Parathyroid adenoma (tissue), 2 donors: ENCODE measurements around the gene DDX24.

Source experiments
- H2AFZ ChIP-seq: fragments of 300-600 bp; sonication (generic); one replicate; pipeline ENCODE4 v1.7.0; 2017; ENCODE audit warnings: antibody characterized with exemption, mild to moderate bottlenecking
- H3K27ac ChIP-seq: fragments of 300-600 bp; sonication (generic); one replicate; pipeline ENCODE4 v1.7.0; 2017
- H3K27me3 ChIP-seq: fragments of 300-600 bp; sonication (generic); one replicate; pipeline ENCODE4 v1.7.0; 2017; ENCODE audit warnings: low read length; ENCODE audit not compliant: control insufficient read depth, insufficient read depth
- H3K36me3 ChIP-seq: fragments of 300-600 bp; sonication (generic); one replicate; pipeline ENCODE4 v1.7.0; 2017; ENCODE audit warnings: low read length; ENCODE audit not compliant: control insufficient read depth, insufficient read depth
- H3K4me1 ChIP-seq: fragments of 300-600 bp; sonication (generic); one replicate; pipeline ENCODE4 v1.7.0; 2017; ENCODE audit warnings: control low read depth
- H3K4me2 ChIP-seq: fragments of 300-600 bp; sonication (generic); one replicate; pipeline ENCODE4 v1.7.0; 2017; ENCODE audit warnings: low read length
- H3K4me3 ChIP-seq: fragments of 300-600 bp; sonication (generic); one replicate; pipeline ENCODE4 v1.7.0; 2017; ENCODE audit warnings: low read depth, low read length
- H3K79me2 ChIP-seq: fragments of 300-600 bp; sonication (generic); one replicate; pipeline ENCODE4 v1.7.0; 2017; ENCODE audit warnings: control low read depth
- H3K9ac ChIP-seq: fragments of 300-600 bp; sonication (generic); one replicate; pipeline ENCODE4 v1.7.0; 2017; ENCODE audit warnings: mild to moderate bottlenecking
- H3K9me3 ChIP-seq: fragments of 300-600 bp; sonication (generic); one replicate; pipeline ENCODE4 v1.7.0; 2017; ENCODE audit warnings: low read length; ENCODE audit not compliant: control insufficient read depth
- CTCF ChIP-seq: fragments of 300-600 bp; sonication (generic); IDR thresholded peaks from one replicate; pipeline ENCODE4 v1.7.0; 2017; ENCODE audit warnings: antibody characterized with exemption, mild to moderate bottlenecking
- donor health status: primary hyperparathyroidism.

The DDX24 gene

GRCh38 chr14:94016446-94016976, 64.5 kb downstream of the DDX24 start:
- Histone ChIP-seq H3K79me2 (no peaks in the 10 kb centered on the region), H2AFZ (no peak overlapping the region), H3K4me1 (no peaks in the 10 kb centered on the region), H3K4me3 (no peak overlapping the region), H3K9me3 (no peaks in the 10 kb centered on the region), H3K27ac (no peak overlapping the region), H3K9ac (no peak overlapping the region), H3K27me3 (no peaks in the 10 kb centered on the region), H3K36me3 (no peaks in the 10 kb centered on the region), H3K4me2 (no peak overlapping the region)
- TF ChIP-seq CTCF, result no peak

- no peak overlapping the region for H3K27ac ChIP-seq
- H3K79me2 ChIP-seq, result no peaks in the 10 kb centered on the region
These were observed 65.8 kb downstream of the DDX24 start for GRCh38 chr14:94015223-94015622.

GRCh38 chr14:94014382-94014781, 66.6 kb downstream of the DDX24 start:
- no peak for TF ChIP-seq CTCF
- H3K9me3 ChIP-seq, result no peaks in the 10 kb centered on the region
- H3K9ac ChIP-seq, result no peak overlapping the region
- no peaks in the 10 kb centered on the region for H3K79me2 ChIP-seq
- H3K27me3 ChIP-seq, result no peaks in the 10 kb centered on the region
- no peak overlapping the region for H3K27ac ChIP-seq
- H3K4me2 ChIP-seq, result no peak overlapping the region
- no peaks in the 10 kb centered on the region for H3K36me3 ChIP-seq
- no peak overlapping the region for H3K4me3 ChIP-seq
- no peak overlapping the region for H2AFZ ChIP-seq
- no peaks in the 10 kb centered on the region for H3K4me1 ChIP-seq

More at GRCh38 chr14:94015223-94015622, 65.8 kb downstream of the DDX24 start:
- Histone ChIP-seq H3K36me3 (no peaks in the 10 kb centered on the region), H3K4me1 (no peaks in the 10 kb centered on the region), H3K4me3 (no peak overlapping the region), H3K9me3 (no peaks in the 10 kb centered on the region), H3K27me3 (no peaks in the 10 kb centered on the region), H2AFZ (no peak overlapping the region), H3K4me2 (no peak overlapping the region), H3K9ac (no peak overlapping the region)
- no peak for TF ChIP-seq CTCF

GRCh38 chr14:94011795-94012194, 69.2 kb downstream of the DDX24 start:
- Histone ChIP-seq H2AFZ (no peak overlapping the region), H3K4me3 (no peak overlapping the region), H3K27me3 (no peaks in the 10 kb centered on the region), H3K9me3 (no peaks in the 10 kb centered on the region), H3K36me3 (no peaks in the 10 kb centered on the region), H3K4me2 (no peak overlapping the region), H3K9ac (no peak overlapping the region), H3K4me1 (no peaks in the 10 kb centered on the region), H3K27ac (no peak overlapping the region), H3K79me2 (no peaks in the 10 kb centered on the region)
- TF ChIP-seq CTCF, result no peak

- Histone ChIP-seq H3K4me2 (no peak overlapping the region), H3K9me3 (no peaks in the 10 kb centered on the region), H3K79me2 (no peaks in the 10 kb centered on the region), H3K4me1 (no peaks in the 10 kb centered on the region), H2AFZ (no peak overlapping the region), H3K4me3 (no peak overlapping the region), H3K36me3 (no peaks in the 10 kb centered on the region), H3K27ac (no peak overlapping the region), H3K27me3 (no peaks in the 10 kb centered on the region), H3K9ac (no peak overlapping the region)
- no peak for TF ChIP-seq CTCF
These were observed 70.4 kb downstream of the DDX24 start for GRCh38 chr14:94010625-94011024.
